Gastrocnemius medialis (tissue), 4 donors: ENCODE measurements around the gene HOXD12.

Experiments
- CTCF ChIP-seq, 5 experiments: fragments of 450-650 bp in 3 of 5; fragments of 200-600 bp in 2 of 5; sonication (generic) in 2 of 5; IDR thresholded peaks in 4 of 5; conservative IDR thresholded peaks in 1 of 5; 1 replicate in 4 of 5; 2 replicates in 1 of 5; pipeline ENCODE4 v1.5.1; 2016 to 2019; ENCODE audit warnings: antibody characterized with exemption in 5 of 5, mild to moderate bottlenecking in 3 of 5, moderate library complexity in 3 of 5
- POLR2A ChIP-seq, 2 donors: fragments of 450-650 bp; IDR thresholded peaks; one replicate each; pipeline ENCODE4 v1.6.1; 2017; ENCODE audit warnings: antibody characterized with exemption in 2 of 2, mild to moderate bottlenecking in 2 of 2, moderate library complexity in 2 of 2

GRCh38 chr2:176088048-176088936 lies 11.3 kb upstream of the HOXD12 start:
- TF ChIP-seq CTCF (IDR thresholded peaks at IDR 0.05 in 4 of 5, conservative IDR thresholded peaks at IDR 0.05 in 1 of 5) = peak; percentile 23 to 86 (median 61)
- TF ChIP-seq POLR2A (IDR thresholded peaks at IDR 0.05) = no peak
